CD14-positive monocyte (primary cell): Measurements from ENCODE around the gene PPP2R1B. TPM values are rescaled to one million over a fixed set of nuclear protein-coding genes. Genes with fewer than 3 reads are reported as not detected.

ENCODE experiments used
- DNase-seq, 3 donors: peaks; one replicate each; pipeline ENCODE4 v3.0.0-alpha.2; 2011 to 2022
- H2AFZ ChIP-seq: 2 replicates; pipeline ENCODE4 v1.6.0; 2012; ENCODE audit warnings: mild to moderate bottlenecking, low read depth, low read length, inconsistent platforms; ENCODE audit not compliant: insufficient read depth, poor library complexity, severe bottlenecking
- H3K27ac ChIP-seq, 2 donors: 1 replicate in 1 of 2; 2 replicates in 1 of 2; pipeline ENCODE4 v1.5.1; 2012 to 2013; ENCODE audit warnings: low read length in 2 of 2, control low read depth in 1 of 2, inconsistent platforms in 1 of 2, low read depth in 1 of 2, mild to moderate bottlenecking in 1 of 2
- H3K27me3 ChIP-seq, 2 donors: one replicate each; pipeline versions ENCODE4 v1.6.0 to v1.6.1; 2011 to 2013; ENCODE audit warnings: low read length in 2 of 2; ENCODE audit not compliant: control insufficient read depth in 2 of 2, insufficient read depth in 2 of 2
- H3K36me3 ChIP-seq, 2 donors: replicated peaks in 1 of 2; 1 replicate in 1 of 2; 2 replicates in 1 of 2; pipeline versions ENCODE4 v1.5.1 to v1.6.1; 2012 to 2013; ENCODE audit warnings: low read length in 2 of 2, control low read depth in 1 of 2, inconsistent platforms in 1 of 2, mild to moderate bottlenecking in 1 of 2; ENCODE audit not compliant: insufficient read depth in 2 of 2, control insufficient read depth in 1 of 2
- H3K4me1 ChIP-seq, 2 donors: 1 replicate in 1 of 2; 2 replicates in 1 of 2; pipeline versions ENCODE4 v1.5.1 to v1.6.1; 2012 to 2013; ENCODE audit warnings: low read length in 2 of 2, control low read depth in 1 of 2, inconsistent platforms in 1 of 2, mild to moderate bottlenecking in 1 of 2, moderate library complexity in 1 of 2; ENCODE audit not compliant: insufficient read depth in 2 of 2, control insufficient read depth in 1 of 2
- H3K4me2 ChIP-seq: replicated peaks from 2 replicates; pipeline ENCODE3; 2012; ENCODE audit warnings: low read length, moderate library complexity, mild to moderate bottlenecking; ENCODE audit not compliant: poor library complexity, severe bottlenecking; ENCODE audit errors: extremely low read depth
- H3K4me3 ChIP-seq, 3 experiments: fragments of 200-600 bp in 1 of 3; sonication (generic) in 1 of 3; replicated peaks in 1 of 3; 1 replicate in 2 of 3; 2 replicates in 1 of 3; pipeline ENCODE4 v1.5.1; 2011 to 2013; ENCODE audit warnings: low read length in 3 of 3, mild to moderate bottlenecking in 3 of 3, control low read depth in 2 of 3, low read depth in 2 of 3, inconsistent platforms in 1 of 3, moderate library complexity in 1 of 3
- H3K79me2 ChIP-seq: 2 replicates; pipeline ENCODE4 v1.6.0; 2012; ENCODE audit warnings: mild to moderate bottlenecking, control low read depth, inconsistent platforms, low read length, moderate library complexity; ENCODE audit not compliant: insufficient read depth
- H3K9ac ChIP-seq: 2 replicates; pipeline ENCODE4 v1.6.0; 2017; ENCODE audit warnings: low read length, mild to moderate bottlenecking; ENCODE audit not compliant: insufficient read depth, poor library complexity, severe bottlenecking
- H3K9me3 ChIP-seq, 2 donors: replicated peaks in 1 of 2; 1 replicate in 1 of 2; 2 replicates in 1 of 2; pipeline versions ENCODE4 v1.5.1 to v1.6.1; 2012 to 2013; ENCODE audit warnings: low read length in 2 of 2, control low read depth in 1 of 2; ENCODE audit not compliant: control insufficient read depth in 1 of 2, insufficient read depth in 1 of 2
- H4K20me1 ChIP-seq: 2 replicates; pipeline ENCODE4 v1.6.0; 2012; ENCODE audit warnings: mild to moderate bottlenecking, low read length, control low read depth, moderate library complexity; ENCODE audit not compliant: insufficient read depth
- H3K27ac Mint-ChIP-seq, 7 donors: one replicate each; pipeline ENCODE4 v1.8.0; 2020; ENCODE audit warnings: mild to moderate bottlenecking in 7 of 7, mixed read lengths in 7 of 7, moderate library complexity in 6 of 7, inconsistent platforms in 2 of 7
- H3K27me3 Mint-ChIP-seq, 3 donors: one replicate each; pipeline ENCODE4 v1.8.0; 2021 to 2022; ENCODE audit warnings: low read depth in 3 of 3, mild to moderate bottlenecking in 3 of 3, mixed read lengths in 3 of 3, moderate library complexity in 3 of 3, inconsistent platforms in 1 of 3
- H3K36me3 Mint-ChIP-seq, 2 donors: one replicate each; pipeline ENCODE4 v1.8.0; 2020; ENCODE audit warnings: mixed read lengths in 2 of 2, inconsistent platforms in 1 of 2, mild to moderate bottlenecking in 1 of 2
- H3K4me1 Mint-ChIP-seq: one replicate; pipeline ENCODE4 v1.8.0; 2020; ENCODE audit warnings: mild to moderate bottlenecking, mixed read lengths
- H3K4me3 Mint-ChIP-seq, 2 donors: one replicate each; pipeline ENCODE4 v1.8.0; 2020; ENCODE audit warnings: mild to moderate bottlenecking in 2 of 2, mixed read lengths in 2 of 2, moderate library complexity in 1 of 2
- H3K9me3 Mint-ChIP-seq, 7 donors: one replicate each; pipeline ENCODE4 v1.8.0; 2020 to 2022; ENCODE audit warnings: mixed read lengths in 7 of 7, mild to moderate bottlenecking in 6 of 7, moderate library complexity in 6 of 7, inconsistent platforms in 2 of 7
- CTCF ChIP-seq: fragments of 200-600 bp; IDR thresholded peaks from one replicate; pipeline ENCODE4 v1.8.0; 2022; ENCODE audit warnings: antibody characterized with exemption, mild to moderate bottlenecking
- WGBS: methylation state at CpG from one replicate; pipeline ENCODE4 v1.1.5; 2013; ENCODE audit warnings: missing lambda C conversion rate; ENCODE audit not compliant: insufficient coverage; 5-methylcytosine and 5-hydroxymethylcytosine counted together
- intact Hi-C, 2 donors: fragments of 100-400 bp; cut with micrococcal nuclease; formaldehyde crosslinking; loops; one replicate each; pipeline versions ENCODE4 v1.15.0 to v1.15.1; 2023
- polyA plus RNA-seq, 3 donors: library from polyadenylated mRNA; depleted of rRNA in 1 of 3; unstranded in 2 of 3; stranded (reverse) in 1 of 3; fragments of 300-500 nt in 2 of 3; fragments of >200 nt in 1 of 3; fragmentation: Illumina TruSeq in 2 of 3; gene quantifications; 1 replicate in 2 of 3; 2 replicates in 1 of 3; pipeline ENCODE4 v1.2.3, GENCODE V29; 2012 to 2021

Gene PPP2R1B
- polyA plus RNA-seq, 3 donors: 5.4 to 16.9 (median 11.2) TPM

GRCh38 chr11:111792314-111792713 lies 26.1 kb upstream of the PPP2R1B start:
- peaks cover 3 to 9% (median 5%) of the 10 kb centered on the region in 7 donors for H3K9me3 Mint-ChIP-seq
- Histone ChIP-seq H3K27ac (no peak overlapping the region), H3K9me3 (peaks cover 3 to 6% of the 10 kb centered on the region in 2 donors), H3K36me3 (peaks cover 0 to 3% of the 10 kb centered on the region in 2 donors), H3K4me3 (no peak overlapping the region), H3K9ac (no peak overlapping the region), H3K4me1 (peaks cover 3 to 8% of the 10 kb centered on the region in 2 donors), H3K4me2 (no peak overlapping the region), H3K27me3 (no peaks in the 10 kb centered on the region), H3K79me2 (no peaks in the 10 kb centered on the region), H2AFZ (no peak overlapping the region), H4K20me1 (no peaks in the 10 kb centered on the region)
- no peak for TF ChIP-seq CTCF
- intact Hi-C loops: no loop called here
- peaks cover 9 to 20% of the 10 kb centered on the region in 2 donors for H3K36me3 Mint-ChIP-seq
- H3K27ac Mint-ChIP-seq: no peak overlapping the region
- H3K27me3 Mint-ChIP-seq: no peaks in the 10 kb centered on the region
- no peak overlapping the region for H3K4me3 Mint-ChIP-seq
- no CpG with 5 or more reads among the region's 1 CpG for WGBS
- H3K4me1 Mint-ChIP-seq: peaks cover 20% of the 10 kb centered on the region
- DNase-seq: no peak

GRCh38 chr11:111788464-111788863 lies 22.3 kb upstream of the PPP2R1B start:
- intact Hi-C loops: no loop called here
- H3K4me1 Mint-ChIP-seq: peaks cover 13% of the 10 kb centered on the region
- no peak overlapping the region for H3K4me3 ChIP-seq
- DNase-seq: no peak
- no peaks in the 10 kb centered on the region for H3K9me3 Mint-ChIP-seq
- 50% methylated on average over 2 of the region's 2 CpGs for WGBS
- no peak overlapping the region for H3K4me3 Mint-ChIP-seq
- TF ChIP-seq CTCF: no peak
- peaks cover 18 to 27% of the 10 kb centered on the region in 2 donors for H3K36me3 Mint-ChIP-seq
- H3K27me3 ChIP-seq: no peaks in the 10 kb centered on the region
- no peaks in the 10 kb centered on the region for H3K27me3 Mint-ChIP-seq
- H3K79me2 ChIP-seq: no peaks in the 10 kb centered on the region
- peak overlapping the region in 2 of 7 donors; percentile 10 to 46 for H3K27ac Mint-ChIP-seq
- no peak overlapping the region for H3K4me2 ChIP-seq
- no peaks in the 10 kb centered on the region for H3K9me3 ChIP-seq
- H3K4me1 ChIP-seq: no peaks in the 10 kb centered on the region
- no peak overlapping the region for H2AFZ ChIP-seq
- H4K20me1 ChIP-seq: no peaks in the 10 kb centered on the region
- H3K27ac ChIP-seq: no peak overlapping the region
- H3K36me3 ChIP-seq: peaks cover 10 to 27% of the 10 kb centered on the region in 2 donors
- no peak overlapping the region for H3K9ac ChIP-seq
